ENCODE data around the gene ADCK2.
"Not testable (repeated sequence)": the region's sequence is repeated elsewhere in the genome, so short reads cannot be mapped to it uniquely, and the experiment has no call there.

The ADCK2 gene

GRCh38 chr7:140696024-140696679 lies 23.4 kb downstream of the ADCK2 start:
- peak; percentile 89 to 92 for DNase-seq

- peak; percentile 69 to 78 for DNase-seq
Observed at GRCh38 chr7:140696680-140697446, 24.1 kb downstream of the ADCK2 start, which contains the start of gene NDUFB2. TSS of gene NDUFB2 (plus strand) at chr7:140696708. CDS start at chr7:140696745, 37 bp downstream.

GRCh38 chr7:140697447-140698143 lies 24.9 kb downstream of the ADCK2 start:
- no peak for DNase-seq

- no peak for DNase-seq
Observed at GRCh38 chr7:140698477-140698876, 25.7 kb downstream of the ADCK2 start.

- no peak for DNase-seq
Observed at GRCh38 chr7:140702774-140703173, 30.0 kb downstream of the ADCK2 start.

- DNase-seq, result no peak
Observed at GRCh38 chr7:140704205-140704604, 31.5 kb downstream of the ADCK2 start.

GRCh38 chr7:140707132-140707531 lies 34.4 kb downstream of the ADCK2 start:
- no peak for DNase-seq

GRCh38 chr7:140708764-140709163 lies 36.0 kb downstream of the ADCK2 start:
- not testable (repeated sequence) for DNase-seq

GRCh38 chr7:140712392-140712791 lies 39.6 kb downstream of the ADCK2 start:
- DNase-seq, result not testable (repeated sequence)

- DNase-seq, result peak in 1 of 2 donors; percentile 14
Observed at GRCh38 chr7:140714331-140715040, 41.7 kb downstream of the ADCK2 start.

- no peak for DNase-seq
Observed at GRCh38 chr7:140719721-140720120, 47.0 kb downstream of the ADCK2 start.

- DNase-seq, result no peak
Observed at GRCh38 chr7:140722254-140722653, 49.5 kb downstream of the ADCK2 start.

- DNase-seq, result peak; percentile 21 to 31
Observed at GRCh38 chr7:140723006-140723405, 50.3 kb downstream of the ADCK2 start.

- DNase-seq, result no peak
Observed at GRCh38 chr7:140723574-140723973, 50.8 kb downstream of the ADCK2 start.

- DNase-seq, result no peak
Observed at GRCh38 chr7:140724706-140725105, 52.0 kb downstream of the ADCK2 start.

- DNase-seq, result no peak
Observed at GRCh38 chr7:140726281-140726680, 53.5 kb downstream of the ADCK2 start.

GRCh38 chr7:140732416-140732815 lies 59.7 kb downstream of the ADCK2 start:
- no peak for DNase-seq

GRCh38 chr7:140734096-140734495 lies 61.4 kb downstream of the ADCK2 start:
- no peak for DNase-seq

GRCh38 chr7:140734729-140735128 lies 62.0 kb downstream of the ADCK2 start:
- DNase-seq, result no peak

GRCh38 chr7:140738280-140738679 lies 65.5 kb downstream of the ADCK2 start:
- DNase-seq, result no peak

GRCh38 chr7:140743255-140743654 lies 70.5 kb downstream of the ADCK2 start:
- DNase-seq, result not testable (repeated sequence)

- DNase-seq, result no peak
Observed at GRCh38 chr7:140744005-140744404, 71.3 kb downstream of the ADCK2 start.
